Activated T-helper 17 cell treated with anti-CD3 and anti-CD28 coated beads, Interleukin-2, amount 50 U/mL, for 72 hours (primary cell): ENCODE data around the gene FAM174C. TPM values are rescaled to one million over a fixed set of nuclear protein-coding genes. Genes with fewer than 3 reads are reported as not detected.
A peak's percentile ranks its signal among the peaks of the same experiment; 100 is the strongest.

Experiments
- ATAC-seq: fragments of 150-1000 bp; cut with Tn5 transposase; replicated peaks from 2 replicates; pipeline ENCODE4 v1.10.0; 2021; ENCODE audit warnings: mild to moderate bottlenecking, moderate library complexity
- H3K27ac Mint-ChIP-seq: one replicate; pipeline ENCODE4 v1.8.0; 2022; ENCODE audit warnings: mixed read lengths
- H3K27me3 Mint-ChIP-seq: one replicate; pipeline ENCODE4 v1.8.0; 2022; ENCODE audit warnings: mixed read lengths
- H3K36me3 Mint-ChIP-seq: one replicate; pipeline ENCODE4 v1.8.0; 2022; ENCODE audit warnings: low read depth, mild to moderate bottlenecking, mixed read lengths
- H3K4me1 Mint-ChIP-seq: one replicate; pipeline ENCODE4 v1.8.0; 2022; ENCODE audit warnings: mixed read lengths
- H3K4me3 Mint-ChIP-seq: one replicate; pipeline ENCODE4 v1.8.0; 2022; ENCODE audit warnings: mild to moderate bottlenecking, mixed read lengths
- H3K9me3 Mint-ChIP-seq: one replicate; pipeline ENCODE4 v1.8.0; 2022; ENCODE audit warnings: mixed read lengths
- total RNA-seq, 2 donors: library from RNA; stranded (reverse); gene quantifications; one replicate each; pipeline ENCODE4 v1.2.3, GENCODE V29; 2022

Gene FAM174C
- total RNA-seq, 2 donors from 2014 or later, result 52.9 to 85.9 TPM

DNA sequence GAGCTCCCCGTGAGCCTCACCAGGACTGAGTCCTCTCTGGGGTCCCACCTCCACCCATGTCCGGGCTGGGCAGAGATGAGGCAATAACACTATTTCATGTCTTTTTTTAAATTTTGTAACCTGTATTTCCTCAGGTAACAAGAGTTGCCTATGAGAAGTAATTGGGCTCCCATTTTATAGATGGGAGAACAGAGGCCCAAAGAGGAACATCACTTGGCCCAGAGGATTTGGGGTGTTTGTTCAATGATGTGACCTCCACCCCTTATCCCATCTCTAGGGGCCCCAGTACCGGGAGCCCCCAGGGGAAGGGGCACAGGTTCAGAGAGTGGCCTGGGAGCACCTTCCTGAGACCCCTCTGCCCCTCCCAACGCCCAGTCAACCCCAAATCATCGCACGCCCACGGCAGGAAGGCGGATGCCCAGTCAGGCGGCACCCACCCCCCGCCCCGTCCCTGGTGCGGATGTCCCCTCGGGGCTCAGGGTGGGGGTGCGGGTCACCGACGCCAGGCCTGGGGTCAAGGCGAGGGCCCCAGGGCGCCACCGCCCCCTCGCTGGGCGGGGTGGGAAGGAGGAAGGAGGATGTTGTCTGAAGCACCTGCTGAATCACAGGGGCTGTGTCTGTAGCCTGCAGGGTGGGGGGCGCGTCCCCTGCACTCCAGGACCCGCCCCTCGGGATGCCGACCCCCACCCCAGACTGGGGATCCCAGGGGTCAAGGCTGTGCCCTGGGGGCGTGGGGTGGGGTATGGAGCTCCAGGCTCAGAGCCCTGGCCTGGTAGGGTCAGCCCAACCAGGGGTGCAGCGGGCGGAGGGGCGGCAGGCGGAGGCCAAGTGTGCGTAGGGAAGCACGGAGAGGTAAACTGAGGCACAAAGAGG is 15.2 kb upstream of the FAM174C start:
- peak overlapping the region; percentile 93 for H3K4me3 Mint-ChIP-seq
- H3K36me3 Mint-ChIP-seq, result peaks cover 54% of the 10 kb centered on the region
- no peaks in the 10 kb centered on the region for H3K27me3 Mint-ChIP-seq
- peaks cover 9% of the 10 kb centered on the region for H3K4me1 Mint-ChIP-seq
- H3K9me3 Mint-ChIP-seq, result no peaks in the 10 kb centered on the region
- ATAC-seq, result peak; percentile 45
- peak overlapping the region; percentile 95 for H3K27ac Mint-ChIP-seq

DNA sequence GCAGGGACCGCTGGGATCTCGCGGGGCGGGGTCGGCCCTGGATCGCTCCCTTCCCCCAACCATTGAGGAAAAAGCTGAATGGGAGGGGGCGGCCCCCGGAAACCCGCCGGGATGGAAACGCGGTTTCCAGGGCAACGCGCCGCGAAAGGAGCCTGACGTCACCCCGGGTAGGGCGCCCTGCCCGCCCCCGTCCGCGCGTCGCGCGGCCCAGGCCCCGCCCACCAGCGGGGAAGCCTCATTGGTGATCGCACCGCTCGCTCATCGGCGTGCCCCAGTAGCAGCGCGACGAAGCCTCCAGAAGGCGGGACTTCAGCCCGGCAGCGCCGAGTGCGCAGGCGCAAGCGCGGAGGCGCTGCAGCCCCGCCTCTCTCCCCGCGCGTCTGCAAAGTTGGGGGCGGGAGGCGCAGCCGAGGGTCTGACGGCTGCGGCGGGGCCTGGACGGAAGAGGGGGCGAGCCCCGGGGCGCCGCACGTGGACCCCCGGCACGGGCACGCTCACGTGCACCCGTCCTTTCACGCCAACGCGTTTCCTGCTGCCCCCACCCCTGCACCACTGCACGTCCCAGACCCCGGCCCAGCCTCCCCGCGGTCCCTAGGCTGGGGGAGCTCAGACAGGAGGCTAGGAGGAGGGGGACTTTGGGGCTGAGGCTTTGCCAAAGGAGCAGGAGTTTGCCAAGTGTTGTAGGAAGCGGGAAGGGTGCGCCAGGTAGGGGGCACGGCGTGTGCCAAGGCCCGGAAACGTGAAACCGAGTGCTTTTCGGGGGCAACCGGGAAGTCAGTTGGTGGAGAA is 14.4 kb upstream of the FAM174C start:
- peaks cover 9% of the 10 kb centered on the region for H3K4me1 Mint-ChIP-seq
- peak; percentile 84 for ATAC-seq

DNA sequence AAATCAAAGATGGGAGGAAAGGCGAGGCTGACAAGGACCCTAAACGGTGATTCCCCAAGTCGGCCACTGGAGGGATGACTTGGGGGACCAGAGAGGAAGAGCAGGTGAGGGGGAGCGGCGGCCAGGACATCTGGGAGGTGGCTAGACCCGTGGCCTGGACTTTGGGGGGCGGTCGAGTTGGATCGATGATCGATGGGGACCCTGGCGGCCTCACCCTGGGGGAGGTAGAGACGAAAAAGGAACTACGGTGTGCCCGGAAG is 13.9 kb upstream of the FAM174C start:
- Mint-ChIP-seq H3K36me3 (peaks cover 41% of the 10 kb centered on the region), H3K4me3 (peak overlapping the region; percentile 93), H3K27me3 (no peaks in the 10 kb centered on the region), H3K27ac (peak overlapping the region; percentile 87), H3K9me3 (no peaks in the 10 kb centered on the region), H3K4me1 (peaks cover 9% of the 10 kb centered on the region)
- no peak for ATAC-seq

More for the DNA sequence above, 14.4 kb upstream of the FAM174C start:
- H3K27ac Mint-ChIP-seq, result peak overlapping the region; percentile 95
- H3K36me3 Mint-ChIP-seq, result peaks cover 46% of the 10 kb centered on the region
- no peaks in the 10 kb centered on the region for H3K27me3 Mint-ChIP-seq
- peak overlapping the region; percentile 93 for H3K4me3 Mint-ChIP-seq
- no peaks in the 10 kb centered on the region for H3K9me3 Mint-ChIP-seq

DNA sequence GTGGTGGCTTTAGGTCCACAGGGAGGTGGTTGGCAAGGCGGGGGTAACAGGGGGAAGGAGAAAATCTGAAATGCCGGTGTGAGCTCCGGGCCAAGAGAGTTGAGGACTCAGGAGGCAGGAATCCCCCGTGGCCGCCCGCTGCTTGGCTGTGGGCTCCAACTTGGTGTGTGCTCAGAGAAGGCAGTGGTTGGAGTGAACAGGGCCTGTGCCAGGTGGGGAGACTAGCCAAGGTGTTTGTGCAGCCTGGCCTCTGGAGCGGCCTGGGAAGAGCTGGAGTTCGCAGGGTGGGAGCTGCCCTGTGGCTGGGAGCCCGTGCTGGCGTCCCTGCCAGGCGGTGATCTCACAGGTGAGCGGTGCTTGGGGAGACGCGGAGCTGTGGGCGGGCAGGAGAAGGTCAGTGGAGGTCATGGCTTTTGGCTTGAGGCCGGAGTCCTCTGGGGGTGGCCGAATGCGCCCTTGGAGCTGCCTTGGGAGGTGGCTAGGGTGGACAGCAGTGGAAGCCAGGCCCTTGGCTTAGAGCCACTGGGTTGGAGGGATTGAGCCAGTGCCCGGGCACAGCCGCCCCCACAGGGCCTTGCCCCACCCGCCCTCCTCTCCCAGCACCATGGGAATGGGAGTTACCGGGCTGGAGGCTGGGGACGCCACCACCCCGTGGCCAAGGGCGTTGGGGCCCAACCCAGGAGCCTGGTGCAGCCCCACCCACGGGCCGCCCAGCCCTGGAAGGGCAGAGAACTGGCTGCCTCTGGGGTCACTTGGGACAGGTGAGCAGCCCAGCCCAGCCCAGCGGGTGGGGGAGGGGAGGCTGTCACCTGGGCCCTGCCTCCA is 13.3 kb upstream of the FAM174C start:
- Mint-ChIP-seq H3K4me3 (peak overlapping the region; percentile 93), H3K27me3 (no peaks in the 10 kb centered on the region), H3K27ac (peak overlapping the region; percentile 87), H3K4me1 (peaks cover 9% of the 10 kb centered on the region), H3K9me3 (no peaks in the 10 kb centered on the region), H3K36me3 (peaks cover 37% of the 10 kb centered on the region)
- ATAC-seq, result no peak

DNA sequence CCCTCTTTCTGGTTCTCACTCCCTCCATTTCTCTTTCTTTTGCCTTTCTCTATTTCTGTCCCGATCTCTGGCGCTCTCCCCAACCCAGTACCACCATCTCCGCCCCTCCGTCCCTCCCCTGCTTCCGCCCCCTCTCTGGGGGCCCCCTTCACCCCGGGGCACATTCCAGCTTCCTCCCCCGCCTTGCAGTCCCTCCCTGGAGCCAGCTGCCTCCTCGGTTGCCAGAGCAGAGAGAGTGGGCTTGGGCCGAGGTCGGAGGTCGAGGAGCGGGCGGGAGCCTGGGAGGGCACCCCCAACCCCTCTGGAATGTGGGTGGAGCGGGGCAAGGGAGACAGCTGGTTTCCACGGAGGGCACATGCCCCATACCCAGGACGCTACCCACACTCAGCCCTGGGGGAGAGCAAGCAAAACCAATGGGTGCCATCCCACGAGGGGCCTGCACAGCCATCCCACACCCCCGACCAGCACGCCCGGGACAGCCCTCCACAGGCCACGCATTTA is 12.7 kb upstream of the FAM174C start:
- Mint-ChIP-seq H3K27ac (no peak overlapping the region), H3K9me3 (no peaks in the 10 kb centered on the region), H3K36me3 (peaks cover 31% of the 10 kb centered on the region), H3K27me3 (no peaks in the 10 kb centered on the region), H3K4me3 (peak overlapping the region; percentile 93), H3K4me1 (peaks cover 9% of the 10 kb centered on the region)
- ATAC-seq, result no peak

DNA sequence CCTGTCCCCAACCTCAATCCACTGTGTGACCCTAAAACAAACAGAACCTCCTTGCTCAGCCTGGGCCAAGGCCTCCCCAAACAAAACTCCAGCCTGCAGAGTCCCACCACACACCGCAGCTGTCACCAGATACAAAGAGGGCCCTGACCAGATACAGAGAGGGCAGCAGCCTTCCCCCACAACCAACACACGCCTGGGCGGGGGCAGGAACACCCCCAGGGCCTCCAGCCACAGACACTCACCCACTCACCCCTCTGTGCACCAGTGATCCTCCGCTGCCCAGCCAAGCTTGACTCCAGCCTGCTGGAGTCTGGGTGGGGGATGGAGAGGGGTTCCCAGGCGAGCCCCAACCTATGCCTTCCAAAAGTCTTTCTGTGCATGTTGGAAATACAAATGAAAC is 12.1 kb upstream of the FAM174C start:
- Mint-ChIP-seq H3K4me1 (peaks cover 8% of the 10 kb centered on the region), H3K4me3 (peak overlapping the region; percentile 93), H3K9me3 (no peaks in the 10 kb centered on the region), H3K27me3 (no peaks in the 10 kb centered on the region), H3K36me3 (peaks cover 25% of the 10 kb centered on the region), H3K27ac (peak overlapping the region; percentile 65)
- no peak for ATAC-seq

DNA sequence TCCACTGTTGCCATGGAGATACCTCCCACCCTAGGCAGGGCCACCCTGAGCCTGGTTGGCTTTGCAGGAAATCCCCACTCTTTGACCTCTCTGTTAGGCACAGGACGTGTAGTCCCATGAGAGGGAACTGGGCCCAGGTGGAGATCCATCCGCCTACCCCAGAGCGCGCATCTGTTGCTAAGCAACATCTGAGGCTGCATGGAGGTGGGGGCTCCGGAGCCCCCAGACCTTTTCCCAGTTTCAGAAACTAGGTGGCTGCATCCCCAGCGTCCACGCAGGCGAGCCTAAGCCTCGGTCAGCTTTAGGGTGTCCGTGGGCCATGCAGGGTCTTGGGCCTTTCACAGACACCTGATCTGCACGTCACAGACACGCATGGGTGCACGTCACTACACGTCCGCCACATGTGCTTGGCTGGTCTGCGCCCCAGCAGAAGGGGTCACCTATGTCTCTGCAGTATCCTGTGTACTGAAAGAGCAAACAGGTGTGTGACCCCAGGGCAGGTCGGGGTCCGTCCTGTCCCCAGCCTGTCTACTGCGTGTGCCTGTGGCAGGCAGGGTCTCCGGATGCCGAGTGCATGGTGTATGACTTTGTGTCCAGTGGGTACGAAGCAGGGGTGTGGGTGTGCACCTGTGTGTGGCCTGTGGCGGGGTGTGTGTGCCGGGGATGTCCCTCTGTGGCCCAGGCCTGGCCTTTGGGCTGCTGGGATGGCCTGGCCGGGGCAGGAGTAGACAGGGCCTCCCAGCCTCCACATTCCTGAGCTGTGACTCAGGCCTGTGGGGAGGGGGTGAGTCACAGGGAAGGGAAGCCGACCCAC is 10.3 kb upstream of the FAM174C start:
- H3K27me3 Mint-ChIP-seq, result no peaks in the 10 kb centered on the region
- H3K27ac Mint-ChIP-seq, result peak overlapping the region; percentile 4
- no peaks in the 10 kb centered on the region for H3K9me3 Mint-ChIP-seq
- peaks cover 22% of the 10 kb centered on the region for H3K36me3 Mint-ChIP-seq
- no peak for ATAC-seq
- H3K4me1 Mint-ChIP-seq, result peaks cover 16% of the 10 kb centered on the region
- H3K4me3 Mint-ChIP-seq, result peak overlapping the region; percentile 52

DNA sequence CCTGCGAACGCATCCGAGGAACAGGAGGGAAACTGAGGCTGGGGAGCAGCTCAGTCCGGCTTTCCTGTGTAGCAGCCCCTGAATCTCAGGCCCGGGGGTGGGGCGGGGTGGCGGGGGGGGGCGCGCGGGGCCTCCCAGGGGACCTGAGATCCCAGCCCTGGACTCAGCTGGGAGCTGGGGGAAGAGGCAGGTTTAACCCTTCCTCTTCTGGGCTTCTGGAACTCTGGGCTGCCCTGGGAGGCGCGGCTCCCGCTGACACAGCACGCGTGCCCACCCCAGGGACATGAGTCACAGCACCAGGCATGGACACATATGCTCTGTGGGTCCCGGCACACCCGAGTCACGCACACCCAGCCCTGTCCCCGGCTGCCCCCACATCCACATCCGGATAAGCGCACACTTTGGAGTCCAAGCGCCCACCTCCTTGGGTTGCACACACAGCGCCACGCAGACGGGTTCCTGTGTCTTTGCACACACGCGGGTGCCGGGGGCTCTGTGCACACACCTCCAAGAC is 9.7 kb upstream of the FAM174C start:
- peaks cover 28% of the 10 kb centered on the region for H3K36me3 Mint-ChIP-seq
- peak overlapping the region; percentile 52 for H3K4me3 Mint-ChIP-seq
- no peaks in the 10 kb centered on the region for H3K9me3 Mint-ChIP-seq
- peak overlapping the region; percentile 4 for H3K27ac Mint-ChIP-seq
- peaks cover 20% of the 10 kb centered on the region for H3K4me1 Mint-ChIP-seq
- peak; percentile 3 for ATAC-seq
- H3K27me3 Mint-ChIP-seq, result no peaks in the 10 kb centered on the region

DNA sequence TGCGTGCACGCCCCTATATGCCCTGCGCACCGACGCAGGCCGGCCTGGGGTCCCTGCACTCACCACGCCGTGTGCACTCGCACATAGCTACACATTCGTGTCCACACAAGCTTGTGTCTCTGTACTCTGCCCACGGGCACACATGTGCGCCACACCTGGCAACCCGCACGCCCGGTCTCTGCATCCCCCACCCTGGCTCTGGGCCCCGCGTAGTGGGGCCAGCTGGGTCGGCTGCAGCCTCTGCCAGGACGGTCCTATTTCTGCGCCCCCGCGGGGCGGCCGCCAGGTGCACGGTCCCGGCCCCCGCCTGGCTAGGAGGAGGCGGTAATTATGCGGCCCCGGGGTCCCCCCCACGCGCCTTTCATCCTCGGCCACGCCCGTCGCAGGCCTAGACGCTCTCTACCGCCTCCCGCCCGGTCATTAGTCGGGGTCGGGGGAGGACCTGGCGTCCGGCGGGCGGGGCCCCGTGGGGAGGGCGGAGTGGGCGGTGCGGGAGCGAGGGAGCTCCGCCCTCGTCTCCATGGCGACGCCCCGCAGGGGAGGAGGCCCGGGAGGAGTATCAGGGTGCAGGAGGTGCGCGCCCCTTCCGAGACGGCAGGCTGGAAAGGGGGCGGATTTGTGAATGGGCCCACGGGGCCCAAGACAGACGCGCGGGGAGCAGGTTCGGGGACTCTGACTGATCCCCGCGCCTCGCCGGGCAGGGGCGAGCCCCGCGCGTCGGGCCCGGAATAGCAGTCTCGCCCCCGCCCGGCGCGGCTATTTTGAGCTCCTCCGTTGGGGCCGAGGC is 9.0 kb upstream of the FAM174C start:
- Mint-ChIP-seq H3K36me3 (peaks cover 33% of the 10 kb centered on the region), H3K4me3 (peak overlapping the region; percentile 52), H3K27me3 (no peaks in the 10 kb centered on the region), H3K9me3 (no peaks in the 10 kb centered on the region), H3K27ac (no peak overlapping the region), H3K4me1 (peaks cover 25% of the 10 kb centered on the region)
- peak; percentile 45 for ATAC-seq

DNA sequence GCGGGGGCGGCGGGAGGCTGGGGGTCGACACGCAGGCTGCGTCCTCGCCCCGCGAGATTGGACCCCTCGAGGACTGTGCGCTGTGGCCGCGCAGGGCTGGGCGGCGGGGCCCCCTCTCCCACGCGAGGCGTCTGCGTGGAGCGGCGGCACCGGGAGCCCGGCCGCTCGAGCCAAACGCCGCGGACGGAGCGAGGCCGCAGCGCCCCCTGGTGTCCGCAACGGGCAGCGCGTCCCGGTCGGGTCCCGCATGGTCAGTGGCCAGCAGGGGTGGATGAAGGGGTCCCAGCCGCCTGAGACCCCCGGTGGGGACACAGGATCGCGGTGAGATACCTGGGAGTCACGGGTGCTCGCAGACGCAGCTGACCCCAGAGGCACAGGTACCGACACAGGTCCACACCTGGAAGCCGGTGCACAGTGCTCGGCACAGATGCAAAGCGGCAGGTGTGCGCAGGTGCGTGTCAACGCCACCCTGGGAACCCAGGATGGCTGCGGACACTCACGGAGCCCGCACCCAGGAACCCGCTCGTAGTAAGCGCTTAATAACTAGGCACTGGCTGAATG is 8.3 kb upstream of the FAM174C start:
- no peak overlapping the region for H3K27ac Mint-ChIP-seq
- H3K9me3 Mint-ChIP-seq, result no peaks in the 10 kb centered on the region
- H3K4me1 Mint-ChIP-seq, result peaks cover 23% of the 10 kb centered on the region
- peak overlapping the region; percentile 83 for H3K4me3 Mint-ChIP-seq
- no peaks in the 10 kb centered on the region for H3K27me3 Mint-ChIP-seq
- peaks cover 34% of the 10 kb centered on the region for H3K36me3 Mint-ChIP-seq
- peak; percentile 18 for ATAC-seq

DNA sequence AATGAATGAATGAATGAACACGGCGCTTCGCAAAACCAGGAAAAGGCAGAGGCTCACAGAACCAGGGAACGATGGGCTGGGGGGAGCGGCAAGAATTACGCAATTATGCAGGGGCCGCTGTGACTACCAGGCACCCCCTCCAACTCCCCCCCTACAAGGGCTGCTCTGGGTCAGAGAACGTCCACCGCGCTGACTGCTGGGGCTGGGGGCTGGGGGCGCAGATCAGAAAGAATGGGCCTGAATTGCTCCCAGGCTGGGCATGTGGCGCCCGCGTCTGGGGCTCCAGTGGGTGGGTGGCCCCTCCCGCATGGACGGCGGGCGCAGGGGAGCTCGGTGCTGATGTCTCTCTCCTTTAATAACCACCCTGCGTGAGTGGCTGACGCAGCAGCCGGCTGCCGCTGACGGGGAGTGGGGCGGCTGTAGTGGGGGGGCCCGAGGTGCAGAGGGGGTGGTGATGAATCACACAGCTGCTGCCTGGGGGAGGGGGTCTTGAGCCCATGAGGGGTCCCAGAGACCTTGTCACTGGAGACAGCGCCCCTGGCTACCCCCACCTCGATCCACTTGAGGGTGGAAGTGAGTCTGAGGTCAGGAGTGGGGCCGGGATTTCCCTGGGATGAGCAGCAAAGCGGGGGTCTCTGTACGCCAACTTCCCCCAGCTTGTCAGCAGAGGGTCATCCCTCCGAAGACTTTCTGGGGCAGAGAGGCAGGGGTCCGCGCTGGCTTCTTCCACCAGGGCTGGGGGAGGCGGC is 7.7 kb upstream of the FAM174C start:
- H3K27ac Mint-ChIP-seq, result peak overlapping the region; percentile 91
- H3K4me3 Mint-ChIP-seq, result peak overlapping the region; percentile 83
- H3K4me1 Mint-ChIP-seq, result peaks cover 28% of the 10 kb centered on the region
- no peaks in the 10 kb centered on the region for H3K9me3 Mint-ChIP-seq
- no peak for ATAC-seq
- H3K27me3 Mint-ChIP-seq, result no peaks in the 10 kb centered on the region
- peaks cover 40% of the 10 kb centered on the region for H3K36me3 Mint-ChIP-seq
